GM23338 (cell line): ENCODE measurements around the gene PPFIBP1. TPM values are rescaled to one million over a fixed set of nuclear protein-coding genes. Genes with fewer than 3 reads are reported as not detected.

ENCODE experiments used
- ATAC-seq: fragments of 200-7000 bp; cut with Tn5 transposase; 3 replicates; pipeline ENCODE4 v1.9.1; 2020
- DNase-seq: peaks from one replicate; pipeline ENCODE4 v3.0.0-alpha.2; 2015; ENCODE audit warnings: low spot score
- H2AFZ ChIP-seq: fragments of 200-600 bp; sonication (generic); 2 replicates; pipeline ENCODE4 v1.8.0; 2016; ENCODE audit warnings: antibody characterized with exemption, mild to moderate bottlenecking, moderate library complexity
- H3F3A ChIP-seq: fragments of 200-600 bp; sonication (generic); replicated peaks from 2 replicates; pipeline ENCODE4 v1.8.0; 2017; ENCODE audit warnings: antibody characterized with exemption, mixed run types, low read depth
- H3K27ac ChIP-seq: fragments of 200-600 bp; sonication (generic); 2 replicates; pipeline ENCODE4 v1.6.1; 2016; ENCODE audit warnings: low read depth
- H3K27me3 ChIP-seq: fragments of 200-600 bp; sonication (generic); 2 replicates; pipeline ENCODE4 v1.8.0; 2016; ENCODE audit warnings: mild to moderate bottlenecking, mixed run types, moderate library complexity; ENCODE audit not compliant: insufficient read depth
- H3K36me3 ChIP-seq: fragments of 200-600 bp; sonication (generic); 2 replicates; pipeline ENCODE4 v1.8.0; 2016; ENCODE audit warnings: mild to moderate bottlenecking; ENCODE audit not compliant: insufficient read depth
- H3K4me1 ChIP-seq: fragments of 200-600 bp; sonication (generic); 2 replicates; pipeline ENCODE4 v1.8.0; 2016; ENCODE audit warnings: mild to moderate bottlenecking, moderate library complexity; ENCODE audit not compliant: insufficient read depth
- H3K4me2 ChIP-seq: fragments of 200-600 bp; sonication (generic); 2 replicates; pipeline ENCODE4 v1.7.1; 2017; ENCODE audit warnings: mixed run types
- H3K4me3 ChIP-seq: fragments of 200-600 bp; sonication (generic); 2 replicates; pipeline ENCODE4 v1.6.1; 2016; ENCODE audit warnings: mixed run types
- H3K79me2 ChIP-seq: fragments of 200-600 bp; sonication (generic); replicated peaks from 2 replicates; pipeline ENCODE4 v1.8.0; 2017; ENCODE audit warnings: mild to moderate bottlenecking; ENCODE audit not compliant: insufficient read depth
- H3K9me2 ChIP-seq: fragments of 200-600 bp; sonication (generic); 2 replicates; pipeline ENCODE4 v1.8.0; 2017; ENCODE audit not compliant: insufficient read depth
- H4K20me1 ChIP-seq: fragments of 200-600 bp; sonication (generic); replicated peaks from 2 replicates; pipeline ENCODE4 v1.8.0; 2017; ENCODE audit warnings: mild to moderate bottlenecking; ENCODE audit not compliant: insufficient read depth
- H3K27ac Mint-ChIP-seq: 2 replicates; pipeline ENCODE4 v1.8.0; 2020; ENCODE audit warnings: inconsistent platforms, mild to moderate bottlenecking, moderate library complexity, mixed read lengths
- H3K27me3 Mint-ChIP-seq: 3 replicates; pipeline ENCODE4 v1.8.0; 2022; ENCODE audit warnings: low read depth, mild to moderate bottlenecking, moderate library complexity, mixed read lengths, inconsistent platforms; ENCODE audit not compliant: insufficient read depth, poor library complexity
- H3K36me3 Mint-ChIP-seq: 3 replicates; pipeline ENCODE4 v1.8.0; 2021; ENCODE audit warnings: low read depth, mild to moderate bottlenecking, inconsistent platforms, moderate library complexity, mixed read lengths
- H3K4me1 Mint-ChIP-seq: 3 replicates; pipeline ENCODE4 v1.8.0; 2020; ENCODE audit warnings: mild to moderate bottlenecking, inconsistent platforms, mixed read lengths
- H3K4me3 Mint-ChIP-seq: 3 replicates; pipeline ENCODE4 v1.8.0; 2021; ENCODE audit warnings: moderate library complexity, mild to moderate bottlenecking, inconsistent platforms, mixed read lengths
- H3K9me3 Mint-ChIP-seq: 3 replicates; pipeline ENCODE4 v1.8.0; 2020; ENCODE audit warnings: moderate library complexity, mild to moderate bottlenecking, inconsistent platforms, mixed read lengths
- CTCF ChIP-seq, 2 experiments: fragments of 200-600 bp in 1 of 2; sonication (generic) in 1 of 2; conservative IDR thresholded peaks; 2 replicates each; pipeline versions ENCODE4 v1.5.1 to v1.6.1; 2016 to 2017; ENCODE audit warnings: antibody characterized with exemption in 2 of 2, low read depth in 2 of 2, mild to moderate bottlenecking in 2 of 2, moderate library complexity in 1 of 2
- ETS1 ChIP-seq: IDR thresholded peaks from 2 replicates; pipeline ENCODE4 v1.6.1; 2016; ENCODE audit warnings: antibody characterized with exemption
- EZH2 ChIP-seq: fragments of 200-600 bp; sonication (generic); IDR thresholded peaks from one replicate; pipeline ENCODE4 v1.8.0; 2017; ENCODE audit warnings: antibody characterized with exemption, mild to moderate bottlenecking, low read depth; ENCODE audit not compliant: unreplicated experiment
- JUNB ChIP-seq: IDR thresholded peaks from one replicate; pipeline ENCODE4 v1.6.1; 2016; ENCODE audit warnings: antibody characterized with exemption; ENCODE audit not compliant: unreplicated experiment
- POLR2AphosphoS5 ChIP-seq: IDR thresholded peaks from 2 replicates; pipeline ENCODE4 v1.6.1; 2016; ENCODE audit warnings: antibody characterized with exemption, low read depth
- REST ChIP-seq: IDR thresholded peaks from one replicate; pipeline ENCODE4 v1.6.1; 2018; ENCODE audit warnings: antibody characterized with exemption; ENCODE audit not compliant: unreplicated experiment
- STAT1 ChIP-seq: IDR thresholded peaks from one replicate; pipeline ENCODE4 v1.6.1; 2016; ENCODE audit warnings: antibody characterized with exemption; ENCODE audit not compliant: unreplicated experiment
- ZNF462 ChIP-seq: fragments of 250-450 bp; sonication (Bioruptor Pico); IDR thresholded peaks from 2 replicates; pipeline ENCODE4 v1.5.0; 2020; ENCODE audit warnings: mild to moderate bottlenecking, moderate library complexity
- polyA plus RNA-seq: library from polyadenylated mRNA; unstranded; fragments of >200 nt; fragmentation: Nextera tagmentation; extraction: Ambion mirVana; gene quantifications from 2 replicates; pipeline ENCODE4 v1.2.1, GENCODE V29; 2016
- total RNA-seq: library from RNA; depleted of rRNA; stranded (reverse); fragments of >200 nt; shearing (Covaris generic); gene quantifications from 2 replicates; pipeline ENCODE4 v1.2.3, GENCODE V29; 2014

Gene PPFIBP1
- total and polyA plus RNA-seq, 2 experiments from 2014 or later, result 33.2 to 41.9 TPM

- TF ChIP-seq ZNF462 (CRISPR knock-in tag) (no peak), EZH2 (no peak), STAT1 (no peak), CTCF (conservative IDR thresholded peaks at IDR 0.05; ENCODE audit: low read depth in 2 of 2) (no peak), ETS1 (no peak)
These were observed 10.7 kb upstream of the PPFIBP1 start (continued) for GRCh38 chr12:27513155-27513824.

- Mint-ChIP-seq H3K36me3 (no peaks in the 10 kb centered on the region), H3K27ac (no peak overlapping the region), H3K27me3 (peaks cover 3% of the 10 kb centered on the region), H3K9me3 (no peaks in the 10 kb centered on the region), H3K4me1 (peaks cover 10% of the 10 kb centered on the region), H3K4me3 (no peak overlapping the region)
- Histone ChIP-seq H2AFZ (no peak overlapping the region), H4K20me1 (no peaks in the 10 kb centered on the region), H3K4me1 (peaks cover 5% of the 10 kb centered on the region), H3K27ac (no peak overlapping the region), H3K9me2 (no peaks in the 10 kb centered on the region), H3K27me3 (no peaks in the 10 kb centered on the region), H3F3A (no peaks in the 10 kb centered on the region), H3K4me2 (no peak overlapping the region), H3K36me3 (no peaks in the 10 kb centered on the region), H3K4me3 (no peak overlapping the region), H3K79me2 (no peaks in the 10 kb centered on the region)
- DNase-seq (peak; percentile 63), ATAC-seq (0 out of 3 replicates have a peak, but pooled peaks have one; percentile 25)
- TF ChIP-seq REST (no peak), JUNB (no peak), STAT1 (no peak), CTCF (conservative IDR thresholded peaks at IDR 0.05; ENCODE audit: low read depth in 2 of 2) (no peak), EZH2 (no peak), POLR2AphosphoS5 (no peak)
These were observed 8.3 kb upstream of the PPFIBP1 start for GRCh38 chr12:27515671-27516070.
